ENCODE results near the gene SRGAP1.

The SRGAP1 gene

DNA sequence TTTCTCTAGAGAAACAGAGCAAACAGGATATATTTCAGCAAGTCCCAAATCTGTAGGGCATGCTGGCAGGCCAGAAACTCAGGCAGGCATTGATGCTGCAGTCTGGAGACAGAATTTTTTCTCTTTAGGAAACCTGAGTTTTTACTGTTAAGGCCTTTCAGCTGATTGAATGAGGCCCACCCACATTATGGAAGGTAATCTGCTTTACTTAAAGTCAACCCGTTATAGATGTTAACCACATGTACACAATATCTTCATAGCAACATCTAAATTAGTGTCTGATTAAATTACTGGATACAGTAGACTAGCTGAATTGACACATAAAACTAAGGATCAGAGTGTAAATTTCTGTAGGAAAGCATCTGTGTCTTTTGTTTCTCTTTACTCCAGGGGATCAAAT, 65.2 kb downstream of the SRGAP1 start:
- DNase-seq (ENCODE audit: low spot score) = no peak
- TF ChIP-seq, protein P1, sequence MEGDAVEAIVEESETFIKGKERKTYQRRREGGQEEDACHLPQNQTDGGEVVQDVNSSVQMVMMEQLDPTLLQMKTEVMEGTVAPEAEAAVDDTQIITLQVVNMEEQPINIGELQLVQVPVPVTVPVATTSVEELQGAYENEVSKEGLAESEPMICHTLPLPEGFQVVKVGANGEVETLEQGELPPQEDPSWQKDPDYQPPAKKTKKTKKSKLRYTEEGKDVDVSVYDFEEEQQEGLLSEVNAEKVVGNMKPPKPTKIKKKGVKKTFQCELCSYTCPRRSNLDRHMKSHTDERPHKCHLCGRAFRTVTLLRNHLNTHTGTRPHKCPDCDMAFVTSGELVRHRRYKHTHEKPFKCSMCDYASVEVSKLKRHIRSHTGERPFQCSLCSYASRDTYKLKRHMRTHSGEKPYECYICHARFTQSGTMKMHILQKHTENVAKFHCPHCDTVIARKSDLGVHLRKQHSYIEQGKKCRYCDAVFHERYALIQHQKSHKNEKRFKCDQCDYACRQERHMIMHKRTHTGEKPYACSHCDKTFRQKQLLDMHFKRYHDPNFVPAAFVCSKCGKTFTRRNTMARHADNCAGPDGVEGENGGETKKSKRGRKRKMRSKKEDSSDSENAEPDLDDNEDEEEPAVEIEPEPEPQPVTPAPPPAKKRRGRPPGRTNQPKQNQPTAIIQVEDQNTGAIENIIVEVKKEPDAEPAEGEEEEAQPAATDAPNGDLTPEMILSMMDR (IDR thresholded peaks at IDR 0.05; ENCODE audit: extremely low read depth, missing control alignments) = no peak

DNA sequence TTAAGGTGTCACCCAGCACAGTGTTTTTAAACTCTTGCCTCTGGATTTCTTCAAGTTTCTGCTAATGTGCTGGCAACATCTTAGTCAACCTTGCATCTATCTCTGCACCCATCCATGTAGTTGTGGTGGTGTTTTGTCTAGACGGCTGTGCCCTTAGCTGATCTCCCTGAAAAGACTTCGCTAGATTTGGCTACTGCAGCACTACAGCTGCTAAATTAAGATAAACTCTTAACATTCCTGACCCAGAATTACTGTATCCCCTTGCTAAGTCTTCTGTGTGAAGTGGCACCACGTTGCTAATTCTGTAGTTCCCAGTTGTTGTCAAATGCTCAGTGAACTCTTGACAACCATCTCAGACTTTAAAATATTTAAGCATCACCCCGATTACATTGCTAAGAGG, 66.8 kb downstream of the SRGAP1 start:
- no peak for DNase-seq (ENCODE audit: low spot score)
- TF ChIP-seq, protein P1 (IDR thresholded peaks at IDR 0.05; ENCODE audit: extremely low read depth, missing control alignments) = no peak

DNA sequence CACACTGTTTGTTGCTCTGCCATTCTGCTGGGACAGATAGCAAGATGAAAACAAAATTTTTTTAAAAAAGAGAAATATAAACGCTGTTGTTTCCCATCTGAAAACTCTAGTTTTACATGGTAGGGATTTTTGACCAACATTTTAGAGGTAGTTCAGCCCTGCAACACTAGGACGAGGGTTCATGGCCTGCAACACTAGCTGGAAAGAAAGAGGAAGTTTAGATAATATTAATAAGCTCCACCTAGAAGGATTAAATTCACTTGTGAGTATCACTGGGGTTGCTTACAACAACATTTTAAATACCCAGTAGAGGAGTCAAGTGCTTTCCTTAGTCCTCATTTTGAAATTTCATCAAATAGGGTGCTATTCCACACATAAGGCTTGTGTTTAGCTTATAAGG, 68.2 kb downstream of the SRGAP1 start:
- DNase-seq (ENCODE audit: low spot score) = no peak
- TF ChIP-seq, protein P1 (IDR thresholded peaks at IDR 0.05; ENCODE audit: extremely low read depth, missing control alignments) = no peak

DNA sequence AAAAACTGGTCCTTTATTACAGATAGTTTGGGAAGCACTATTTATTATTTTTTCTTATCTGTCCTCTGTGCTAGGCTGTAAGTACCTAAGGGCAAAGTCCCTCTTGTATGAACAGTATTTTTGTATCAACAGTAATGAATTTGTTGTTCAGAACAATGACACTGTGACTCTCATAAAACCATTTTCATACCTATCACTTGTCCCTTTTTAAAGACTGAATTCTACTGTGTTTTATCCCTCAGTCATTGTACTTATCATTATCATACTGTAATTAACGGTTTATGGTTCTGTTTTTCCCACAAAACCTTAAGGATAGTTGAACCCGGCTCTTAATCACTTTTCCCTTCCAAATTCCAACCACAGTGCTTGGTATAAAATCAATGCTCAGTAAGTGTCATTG, 69.4 kb downstream of the SRGAP1 start:
- no peak for DNase-seq (ENCODE audit: low spot score)
- TF ChIP-seq, protein P1 (IDR thresholded peaks at IDR 0.05; ENCODE audit: extremely low read depth, missing control alignments) = no peak

DNA sequence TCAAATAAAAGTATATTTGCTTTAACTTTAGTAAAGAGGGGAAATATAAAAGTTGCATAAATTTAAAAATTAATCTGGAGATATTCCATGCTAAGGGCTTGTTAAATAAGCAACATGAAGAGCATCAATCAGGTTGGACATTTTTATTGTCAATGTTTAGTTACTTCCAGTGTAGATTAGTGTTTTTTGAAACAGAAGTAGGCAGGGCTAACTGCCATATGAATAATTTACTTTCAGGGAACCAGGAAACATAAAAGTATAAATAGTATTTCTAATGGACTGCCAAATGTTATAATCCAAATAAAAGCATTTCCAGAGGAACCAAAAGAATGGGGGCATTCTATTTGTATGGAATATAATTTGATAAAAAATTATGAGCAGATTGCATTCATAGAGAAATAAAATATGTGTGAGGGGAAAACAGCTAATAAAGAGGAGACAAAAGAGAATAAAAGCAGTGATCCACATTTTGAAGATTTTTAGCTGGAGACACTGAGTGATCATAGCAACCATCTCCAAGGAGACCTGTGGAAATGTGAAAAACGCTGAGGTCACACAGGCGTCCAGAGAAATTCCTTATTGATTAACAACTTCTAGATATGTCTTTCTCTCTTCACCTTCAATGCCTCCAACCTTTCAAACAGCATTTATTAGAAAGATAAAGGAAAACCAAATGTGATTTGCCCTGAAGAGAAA, 70.8 kb downstream of the SRGAP1 start:
- TF ChIP-seq, protein P1 (IDR thresholded peaks at IDR 0.05; ENCODE audit: extremely low read depth, missing control alignments) = no peak
- DNase-seq (ENCODE audit: low spot score) = no peak

DNA sequence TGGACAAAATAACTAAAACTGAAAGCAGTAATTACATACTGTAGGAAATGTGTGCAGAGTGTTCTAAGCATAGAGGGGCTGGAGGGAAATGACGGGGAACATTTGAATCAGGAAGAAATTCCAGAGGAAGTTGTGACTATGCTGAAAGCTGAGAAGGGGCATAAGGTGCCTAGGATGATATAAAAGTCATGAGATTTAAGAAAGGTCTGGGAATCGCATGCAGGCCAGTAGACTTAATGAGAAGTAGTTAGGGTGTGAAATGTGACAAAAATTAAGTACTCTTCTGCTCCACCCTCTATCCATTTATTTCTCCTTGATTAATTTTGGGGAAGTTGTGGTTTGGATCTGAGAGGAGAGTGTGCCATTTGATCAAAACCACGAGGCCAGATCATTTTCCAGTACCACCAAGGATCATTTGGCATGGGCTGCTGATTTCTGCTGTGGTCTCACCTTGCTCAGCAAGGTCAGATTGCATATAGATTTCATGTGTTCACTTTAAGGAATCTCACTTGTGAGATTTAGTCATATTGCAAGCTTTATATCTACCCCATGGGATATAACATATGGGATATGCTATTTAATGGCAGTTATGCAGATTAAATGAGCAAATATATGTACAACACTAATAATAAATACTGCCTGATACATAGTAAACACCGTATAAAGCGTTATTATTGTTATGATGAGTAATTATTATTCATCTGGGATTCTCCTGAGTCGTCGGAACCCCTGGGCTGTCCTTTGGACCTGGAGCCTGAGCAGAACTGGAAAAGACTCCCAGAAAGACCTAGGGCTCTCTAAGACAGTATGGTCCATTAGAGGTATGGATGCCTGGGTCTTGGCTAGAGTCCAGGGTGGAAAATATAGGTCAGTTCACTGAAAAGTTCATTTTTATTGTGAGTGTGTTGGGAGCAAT, 72.3 kb downstream of the SRGAP1 start:
- no peak for DNase-seq (ENCODE audit: low spot score)
- TF ChIP-seq, protein P1 (IDR thresholded peaks at IDR 0.05; ENCODE audit: extremely low read depth, missing control alignments) = no peak

DNA sequence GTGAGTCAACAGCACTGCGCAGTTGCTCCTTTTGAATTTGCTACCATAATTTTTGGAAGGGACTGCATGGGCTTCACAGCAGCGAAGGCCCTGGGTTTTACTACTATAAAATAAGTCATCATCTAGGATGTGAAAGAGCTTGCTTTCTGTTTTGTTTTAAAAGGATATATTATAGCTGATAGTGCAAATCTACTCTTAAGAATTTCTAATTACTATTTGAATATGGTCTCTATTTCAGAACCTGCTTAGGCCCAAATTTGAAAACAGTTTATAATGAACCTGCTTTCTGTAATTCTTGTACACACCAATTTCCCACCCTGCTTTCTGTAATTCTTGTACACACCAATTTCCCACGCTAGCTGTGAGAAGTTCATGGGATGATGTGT, 73.0 kb downstream of the SRGAP1 start:
- TF ChIP-seq, protein P1 (IDR thresholded peaks at IDR 0.05; ENCODE audit: extremely low read depth, missing control alignments) = no peak
- no peak for DNase-seq (ENCODE audit: low spot score)
